GM18520 (cell line): ENCODE data around the gene TEX54.
A peak's percentile ranks its signal among the peaks of the same experiment; 100 is the strongest.
"Not testable (repeated sequence)": the region's sequence is repeated elsewhere in the genome, so short reads cannot be mapped to it uniquely, and the experiment has no call there.

Source experiments
- ATAC-seq: cut with Tn5 transposase; IDR thresholded peaks from one replicate; pipeline ENCODE4 v1.9.1; 2021; ENCODE audit not compliant: unreplicated experiment

Gene TEX54

DNA sequence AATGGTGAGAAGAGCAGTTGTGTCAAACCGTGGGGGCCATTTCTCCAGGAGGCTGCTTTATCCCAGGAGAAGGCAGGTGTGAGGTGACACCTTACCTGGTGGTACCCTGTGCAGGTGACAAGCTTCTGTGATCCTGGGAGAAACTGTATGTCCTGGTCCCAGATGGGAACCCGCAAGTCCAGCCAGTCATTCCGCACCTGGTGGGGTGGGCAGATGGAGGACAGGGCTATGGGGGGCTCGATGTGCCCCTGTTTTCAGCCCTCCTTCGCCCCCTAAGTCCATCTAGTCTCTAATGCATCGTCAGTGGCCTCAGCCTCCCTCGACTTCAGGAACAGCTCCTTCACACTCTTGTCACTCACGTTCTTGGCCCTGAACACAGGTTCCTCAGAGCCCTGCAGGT lies 2.7 kb upstream of the TEX54 start:
- no peak for ATAC-seq

DNA sequence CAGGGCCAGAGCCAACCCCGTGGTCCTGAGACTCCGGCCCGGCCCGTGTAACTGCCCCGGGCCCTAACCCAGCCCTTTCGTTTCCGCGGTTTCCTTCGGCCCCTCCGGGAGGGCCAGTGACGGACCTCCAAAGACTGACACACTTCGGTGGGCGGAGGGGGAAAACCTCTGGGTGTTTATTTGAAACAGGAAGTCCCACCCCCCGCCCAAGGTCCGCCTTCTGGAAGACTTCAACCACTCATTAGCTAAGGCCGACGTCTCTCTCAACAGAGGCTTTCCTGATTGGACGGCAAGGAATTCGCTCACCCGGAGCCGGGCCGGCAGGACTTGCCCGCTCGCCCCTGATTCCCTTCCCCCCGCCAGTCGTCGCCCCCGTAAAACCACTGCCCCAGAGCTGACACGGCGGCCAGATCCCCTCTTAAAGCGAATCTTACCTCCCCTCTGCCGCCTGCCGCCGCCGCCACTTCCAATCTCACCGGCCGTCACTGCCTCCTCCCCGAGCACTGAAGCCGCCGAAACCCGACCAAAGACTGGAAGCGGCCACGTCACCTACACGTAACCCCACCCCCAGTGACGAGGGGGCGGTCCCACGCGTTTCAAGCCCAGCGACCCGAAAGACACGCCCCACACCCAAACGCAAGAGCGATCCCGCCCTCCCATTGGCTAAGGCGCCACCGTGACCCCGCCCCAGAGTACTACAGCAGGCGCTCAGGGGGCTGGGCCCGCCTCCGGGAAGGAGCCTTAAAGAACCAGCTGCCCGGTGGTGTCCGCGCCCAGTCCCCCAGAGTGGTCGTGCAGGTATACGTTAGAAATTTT lies 913 bp downstream of the TEX54 start, which contains the start of gene STX5:
STX5 (minus strand) TSS at position 532 of the 816 bp plus-strand sequence. CDS start 808 bp downstream, outside the sequence.
- ATAC-seq, result peak; percentile 69

DNA sequence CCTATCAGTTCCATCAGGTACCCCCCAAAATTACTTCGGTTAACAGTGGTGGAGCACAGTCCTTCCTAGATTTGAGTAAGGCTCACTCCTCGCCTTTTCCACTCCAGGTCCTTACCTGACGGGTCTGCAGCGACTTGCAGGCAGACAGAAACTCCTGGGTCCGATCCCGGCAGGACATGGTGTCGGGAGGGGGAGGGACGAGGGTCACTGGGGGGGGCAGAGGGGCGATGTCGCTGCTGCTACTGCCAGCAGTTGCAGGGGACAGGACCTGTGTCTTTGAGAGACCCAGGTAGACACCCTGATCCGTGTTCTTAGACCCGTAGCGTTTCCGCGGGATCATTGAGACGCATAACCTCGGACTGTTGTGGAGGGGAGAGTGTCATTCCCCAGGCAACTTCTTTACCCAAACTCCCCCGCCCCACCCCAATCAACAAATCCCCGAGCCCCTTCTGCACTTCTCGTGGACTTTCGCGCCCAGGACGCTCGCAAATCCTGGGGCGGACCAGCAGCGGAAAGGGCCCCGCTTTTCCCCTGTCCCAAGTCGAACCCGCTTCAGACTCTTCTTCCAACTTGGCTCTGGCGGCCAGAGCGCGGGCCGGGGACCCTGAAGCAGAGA lies 1.6 kb downstream of the TEX54 start:
- no peak for ATAC-seq

DNA sequence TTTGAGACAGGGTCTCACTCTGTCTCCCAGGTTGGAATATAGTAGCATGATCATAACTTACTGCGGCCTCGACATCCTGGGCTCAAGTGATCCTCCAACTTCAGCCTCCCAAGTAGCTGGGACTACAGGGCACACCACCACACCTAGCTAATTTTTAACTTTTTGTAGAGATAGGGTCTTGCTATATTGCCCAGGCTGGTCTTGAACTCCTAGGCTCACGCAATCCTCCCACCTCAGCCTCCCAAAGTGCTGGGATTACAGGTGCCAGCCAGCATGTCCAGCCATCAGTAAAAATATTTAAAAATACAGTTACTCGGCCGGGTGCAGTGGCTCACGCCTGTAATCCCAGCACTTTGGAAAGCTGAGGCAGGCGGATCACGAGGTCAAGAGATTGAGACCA lies 4.5 kb downstream of the TEX54 start:
- ATAC-seq, result not testable (repeated sequence)

DNA sequence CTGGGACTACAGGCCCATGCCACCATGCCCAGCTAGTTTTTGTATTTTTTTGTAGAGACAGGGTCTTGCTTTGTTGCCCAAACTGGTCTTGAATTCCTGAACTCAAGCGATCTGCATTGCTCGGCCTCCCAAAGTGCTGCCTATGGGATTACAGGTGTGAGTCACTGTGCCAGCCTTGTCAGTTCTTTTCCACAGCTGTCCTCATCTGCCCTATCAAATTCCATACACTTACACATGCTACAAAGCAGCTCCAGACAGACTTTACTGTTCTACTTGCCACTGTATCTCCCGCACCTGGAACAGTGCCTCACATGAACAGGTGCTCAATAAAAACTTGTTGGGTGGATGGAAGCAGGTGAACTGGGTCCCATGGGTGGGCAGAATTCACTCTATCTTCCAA lies 9.0 kb downstream of the TEX54 start:
- ATAC-seq, result no peak

DNA sequence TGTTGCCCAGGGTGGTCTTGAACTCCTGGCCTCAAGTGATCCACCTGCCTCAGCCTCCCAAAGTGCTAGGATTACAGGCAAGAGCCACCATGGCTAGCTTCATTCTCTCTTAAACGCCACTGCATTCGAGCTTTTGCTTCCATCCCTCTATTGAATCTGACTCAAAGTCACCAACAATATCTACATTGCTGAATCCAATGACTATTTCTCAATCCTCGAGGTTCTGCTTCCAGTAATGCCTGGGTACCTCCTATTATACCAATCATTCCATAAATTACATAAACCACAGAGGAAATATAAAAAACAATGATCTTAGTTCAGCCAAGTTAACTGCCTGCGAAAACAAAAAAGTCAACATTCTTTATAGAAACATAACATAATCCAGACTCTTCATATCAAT lies 15.5 kb downstream of the TEX54 start:
- no peak for ATAC-seq

DNA sequence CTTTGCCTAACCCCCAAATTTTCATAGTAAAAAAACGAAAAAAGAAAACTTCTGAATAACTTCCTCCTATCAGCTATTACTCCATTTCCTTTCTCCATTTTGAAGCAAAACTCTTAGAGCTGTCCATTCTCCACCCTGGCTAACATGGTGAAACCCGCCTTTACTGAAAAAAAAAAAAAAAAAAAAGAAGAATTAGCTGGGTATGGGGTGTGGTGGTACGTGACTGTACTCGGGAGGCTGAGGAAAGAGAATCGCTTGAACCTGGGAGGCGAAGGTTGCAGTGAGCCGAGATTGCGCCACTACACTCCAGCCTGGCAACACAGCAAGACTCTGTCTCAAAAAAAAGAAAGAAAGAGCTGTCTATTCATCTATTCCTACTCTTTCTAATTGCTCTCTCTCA lies 16.1 kb downstream of the TEX54 start:
- ATAC-seq, result no peak

DNA sequence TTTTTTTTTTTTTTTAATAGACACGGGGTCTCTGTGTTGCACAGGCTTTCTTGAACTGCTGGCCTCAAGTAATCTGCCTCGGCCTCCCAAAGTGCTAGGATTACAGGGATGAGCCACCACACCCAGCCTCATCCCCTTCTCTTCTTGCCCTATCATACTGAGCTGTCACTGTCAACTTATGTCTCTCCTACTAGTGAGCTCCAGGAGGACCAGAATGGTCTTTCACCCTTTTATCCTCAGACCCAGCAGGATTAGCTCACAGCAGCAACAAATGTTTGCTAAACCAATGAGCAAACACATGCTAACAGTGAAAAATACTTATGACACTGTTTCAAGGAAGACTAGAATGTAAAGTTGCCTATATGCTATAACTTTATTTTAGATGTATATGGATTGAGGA lies 21.0 kb downstream of the TEX54 start:
- no peak for ATAC-seq

DNA sequence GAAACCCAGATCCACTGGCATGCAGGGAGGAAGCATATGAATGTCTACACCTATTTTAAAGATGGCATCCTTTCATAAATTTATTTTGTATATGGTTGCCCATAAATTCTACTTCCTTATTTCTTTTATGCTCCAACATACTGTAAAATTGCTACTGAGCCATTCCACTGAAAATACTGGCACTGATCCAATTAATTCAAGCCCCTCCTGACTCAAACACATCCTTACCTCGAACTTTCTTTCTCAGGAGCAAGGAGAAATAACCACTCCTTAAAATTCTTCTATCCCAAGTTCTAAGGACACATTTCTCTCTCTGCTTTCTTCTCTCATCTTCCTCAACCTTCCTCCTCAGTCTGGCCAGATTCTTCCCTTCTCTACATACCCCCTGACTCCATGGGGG lies 21.9 kb downstream of the TEX54 start:
- ATAC-seq, result no peak

DNA sequence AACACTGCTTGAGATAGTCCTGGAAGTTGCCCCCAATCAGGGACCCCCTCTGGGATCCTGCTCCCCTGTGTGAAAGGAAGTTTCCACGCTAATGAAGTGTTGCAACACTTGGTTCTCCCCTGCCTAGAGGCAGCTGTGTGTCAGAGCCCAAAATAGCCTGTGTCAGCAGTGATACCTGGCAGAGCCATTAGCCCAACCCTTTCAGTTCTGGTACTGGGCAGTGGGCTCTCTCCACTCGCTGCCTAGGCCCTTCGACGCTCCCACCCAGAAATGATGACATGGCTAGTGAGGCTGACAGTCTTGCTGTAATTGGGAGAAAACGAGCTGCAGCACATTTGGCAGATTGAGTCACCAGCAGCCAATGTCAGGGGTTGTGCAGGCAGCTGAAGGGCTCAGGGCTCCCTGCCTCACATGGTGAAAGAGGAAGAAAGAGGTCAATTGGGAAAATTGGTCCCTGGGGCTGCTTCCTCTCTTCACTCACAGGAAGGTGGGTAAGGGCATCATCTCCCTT lies 26.0 kb downstream of the TEX54 start:
- ATAC-seq, result no peak

DNA sequence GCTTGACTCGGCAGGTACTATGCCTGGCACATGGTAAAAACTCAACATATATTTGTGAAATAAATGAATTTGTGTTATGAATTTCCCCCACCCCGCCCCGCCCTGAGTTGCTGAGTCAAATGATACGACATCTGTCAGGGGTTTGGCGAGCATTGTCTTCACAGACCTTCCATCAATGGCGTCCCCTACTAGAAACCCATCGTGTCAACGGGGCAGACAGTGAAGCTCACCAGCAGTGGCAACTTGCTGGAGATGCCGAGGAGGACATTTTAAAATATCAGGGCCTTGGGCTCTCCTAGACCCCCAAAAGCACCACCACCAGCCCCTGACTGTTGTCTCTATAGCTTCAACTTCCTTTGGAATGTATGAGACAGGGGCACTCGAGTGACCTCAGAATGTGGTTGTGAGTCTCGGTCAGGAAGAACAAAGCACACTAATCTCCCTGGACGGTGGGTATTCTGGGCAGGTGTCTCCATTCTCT lies 26.6 kb downstream of the TEX54 start:
- no peak for ATAC-seq

DNA sequence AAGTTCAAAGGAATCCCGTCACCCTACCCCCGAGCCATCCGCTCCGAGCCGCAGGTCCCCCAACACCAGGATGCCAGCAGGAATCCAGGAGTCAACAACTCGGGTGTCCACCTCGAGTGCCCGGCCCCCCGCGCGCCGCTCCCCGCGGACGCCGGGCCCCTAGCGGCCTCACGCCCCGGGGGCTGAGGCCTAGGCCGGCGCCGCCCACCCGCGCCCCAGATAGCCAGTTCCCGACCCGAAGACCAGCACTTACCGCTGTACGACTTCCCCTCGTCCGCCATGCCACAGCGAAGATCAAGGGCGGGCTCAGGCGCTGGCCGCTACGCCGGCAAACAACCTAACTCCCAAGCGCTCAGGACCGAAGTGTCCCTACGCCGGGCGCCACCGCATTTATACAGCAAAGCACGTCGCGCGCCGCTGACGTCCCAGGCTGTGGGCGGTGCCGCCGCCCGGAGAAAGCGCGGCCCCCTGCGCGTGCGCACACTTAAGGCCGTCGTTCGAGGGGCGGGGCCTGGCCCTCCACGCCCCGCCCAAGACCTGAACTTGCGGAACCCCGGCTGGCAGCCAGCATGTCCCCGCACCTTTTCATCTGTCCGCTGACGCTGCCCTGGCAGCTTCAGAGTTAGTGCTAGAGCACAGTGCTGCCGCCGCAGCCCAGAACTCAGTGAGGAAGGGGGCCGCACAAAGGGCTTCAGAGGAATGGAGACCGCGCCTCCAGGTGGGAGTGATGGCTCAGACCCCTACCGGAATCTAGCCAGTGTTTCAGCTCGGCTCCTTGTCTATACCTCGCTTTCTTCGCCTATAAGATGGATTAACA lies 27.4 kb downstream of the TEX54 start, which contains the start of gene NXF1:
NXF1 (minus strand) TSS at position 365 of the 817 bp plus-strand sequence; CDS start at position 281, 84 bp downstream.
- peak; percentile 80 for ATAC-seq

DNA sequence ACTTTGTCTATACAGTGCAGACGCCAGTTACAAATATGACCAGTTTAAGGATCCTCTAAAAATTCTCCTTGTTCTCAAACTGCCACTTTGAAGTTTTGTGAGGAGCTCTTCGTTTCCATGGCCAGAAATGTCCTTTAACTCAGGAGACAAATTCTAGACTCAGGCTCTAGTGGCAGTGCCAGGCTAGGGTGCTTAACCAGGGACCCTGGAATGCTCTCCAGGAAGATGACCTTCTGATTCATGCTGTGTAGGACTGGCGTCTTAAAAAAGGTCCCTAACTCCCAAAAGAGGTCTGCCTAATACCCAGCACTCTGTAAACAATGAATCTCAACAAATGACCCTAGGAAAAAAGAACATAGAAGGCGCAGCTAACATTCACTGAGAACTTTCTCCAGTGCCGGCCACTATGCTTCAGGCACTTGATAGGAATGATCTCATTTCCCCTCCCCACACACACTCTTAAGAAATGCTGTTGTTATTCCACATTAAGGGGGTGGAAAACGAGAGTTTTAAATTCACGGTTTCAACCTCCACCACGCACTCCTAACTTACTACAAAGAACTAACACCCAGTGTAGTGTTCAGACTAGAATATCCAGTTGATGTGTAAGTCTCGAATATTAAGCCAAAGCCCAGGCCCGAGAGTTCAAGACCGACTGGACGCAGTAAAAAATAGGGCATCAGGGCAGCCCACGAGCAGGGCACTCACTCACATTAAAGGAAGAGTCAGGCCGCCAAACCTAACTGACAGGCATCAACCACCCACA lies 28.1 kb downstream of the TEX54 start:
- ATAC-seq, result no peak

DNA sequence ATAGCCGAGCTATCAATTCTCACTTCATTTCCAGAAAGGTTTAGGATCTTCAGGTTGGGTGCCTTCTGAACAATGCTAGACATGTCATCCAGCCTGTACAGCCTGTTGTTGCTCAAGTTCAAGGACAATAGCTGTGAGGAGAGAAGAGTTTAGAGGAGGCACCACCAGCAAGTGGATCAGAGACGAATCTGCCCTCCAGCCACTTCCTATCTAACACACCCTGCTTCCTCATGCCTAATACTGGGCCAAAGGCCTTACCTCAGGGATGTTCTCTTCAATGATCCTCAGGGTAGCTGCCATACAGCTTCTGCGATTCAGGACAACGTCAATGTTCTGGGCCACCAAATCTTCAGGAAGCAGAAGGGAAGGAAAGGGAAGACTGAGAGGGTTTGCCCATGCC lies 31.6 kb downstream of the TEX54 start:
- no peak for ATAC-seq

DNA sequence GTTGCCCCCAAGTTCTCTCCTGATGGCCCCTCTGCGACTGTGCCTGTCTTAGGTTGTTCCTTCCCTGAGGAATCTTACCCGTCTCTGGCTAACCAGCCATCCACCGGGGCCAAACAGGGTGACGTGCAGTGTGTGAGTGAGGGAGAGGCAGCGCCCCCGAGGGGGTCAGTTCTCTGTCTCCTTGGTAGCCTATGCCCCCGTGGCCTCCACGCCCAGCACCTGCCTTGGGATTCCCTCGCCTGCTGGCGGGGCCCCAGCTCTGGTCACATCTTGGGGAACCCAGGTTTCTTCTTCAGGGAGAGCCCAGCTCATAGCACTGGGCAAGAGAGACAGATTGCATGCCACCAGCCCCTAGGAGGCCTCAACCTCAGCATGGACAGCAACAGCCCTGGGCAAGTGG lies 33.2 kb downstream of the TEX54 start:
- no peak for ATAC-seq

DNA sequence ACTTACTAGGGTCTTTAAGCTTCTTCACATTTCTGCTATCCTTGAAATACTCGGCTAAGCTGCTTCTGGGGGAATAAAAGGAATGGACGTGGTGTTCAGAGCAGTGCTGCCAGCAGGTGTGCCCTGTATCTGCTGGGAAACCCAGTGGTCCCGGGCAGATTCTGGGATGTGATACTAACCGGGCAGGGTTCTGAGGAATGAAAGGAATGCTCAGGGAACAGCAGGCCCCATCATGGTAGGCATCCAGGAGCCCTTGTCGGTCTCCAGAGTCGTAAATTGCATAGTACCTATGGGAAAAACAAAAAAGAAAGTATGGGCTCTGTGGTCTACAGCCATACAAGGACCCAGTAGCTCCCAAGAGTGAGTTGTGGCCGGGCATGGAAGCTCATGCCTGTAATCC lies 36.4 kb downstream of the TEX54 start:
- ATAC-seq, result no peak

DNA sequence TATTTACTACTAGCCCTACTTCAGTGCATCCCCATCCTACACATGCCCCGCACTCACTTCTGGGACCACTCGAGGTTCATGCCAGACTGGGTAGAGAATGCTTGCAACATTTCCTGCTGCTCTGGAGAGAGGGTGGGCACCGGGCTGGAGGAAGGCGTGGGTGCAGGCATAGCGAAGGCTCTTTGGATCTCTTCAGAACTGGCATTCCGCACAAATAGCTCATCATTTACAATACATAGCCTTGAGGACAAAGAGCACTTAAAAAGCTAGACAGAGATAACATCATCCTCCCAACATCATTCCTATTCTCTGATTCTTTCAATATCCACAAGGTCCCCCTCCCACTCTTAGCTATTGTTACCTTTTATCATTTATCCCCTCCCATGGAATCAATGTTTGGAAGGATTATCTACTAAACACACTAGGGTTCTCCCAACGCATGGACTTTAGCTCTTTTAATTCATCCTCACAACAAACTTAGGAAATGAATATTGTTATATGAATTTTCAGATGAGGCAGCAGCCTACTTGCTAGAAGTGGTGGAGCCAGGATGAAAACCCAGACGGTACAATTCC lies 38.4 kb downstream of the TEX54 start:
- ATAC-seq, result no peak

DNA sequence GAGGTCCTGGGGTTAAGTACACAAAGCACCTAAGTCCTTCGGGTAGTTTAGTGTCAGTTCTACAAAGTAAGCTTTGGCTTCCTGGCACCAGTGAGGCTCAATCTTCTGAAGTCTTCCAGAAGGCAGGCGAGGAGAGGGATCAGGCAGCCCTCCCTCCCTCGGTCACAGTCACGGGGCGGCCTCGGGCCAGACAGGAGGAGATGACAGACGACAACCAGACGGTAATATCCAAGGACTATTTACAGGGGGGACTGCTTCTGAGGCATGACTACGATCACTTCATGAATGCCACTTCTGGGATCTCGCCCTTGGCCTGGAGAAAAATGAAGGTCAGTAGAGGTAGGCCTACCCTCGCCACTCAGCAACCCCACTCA lies 40.5 kb downstream of the TEX54 start:
- no peak for ATAC-seq

DNA sequence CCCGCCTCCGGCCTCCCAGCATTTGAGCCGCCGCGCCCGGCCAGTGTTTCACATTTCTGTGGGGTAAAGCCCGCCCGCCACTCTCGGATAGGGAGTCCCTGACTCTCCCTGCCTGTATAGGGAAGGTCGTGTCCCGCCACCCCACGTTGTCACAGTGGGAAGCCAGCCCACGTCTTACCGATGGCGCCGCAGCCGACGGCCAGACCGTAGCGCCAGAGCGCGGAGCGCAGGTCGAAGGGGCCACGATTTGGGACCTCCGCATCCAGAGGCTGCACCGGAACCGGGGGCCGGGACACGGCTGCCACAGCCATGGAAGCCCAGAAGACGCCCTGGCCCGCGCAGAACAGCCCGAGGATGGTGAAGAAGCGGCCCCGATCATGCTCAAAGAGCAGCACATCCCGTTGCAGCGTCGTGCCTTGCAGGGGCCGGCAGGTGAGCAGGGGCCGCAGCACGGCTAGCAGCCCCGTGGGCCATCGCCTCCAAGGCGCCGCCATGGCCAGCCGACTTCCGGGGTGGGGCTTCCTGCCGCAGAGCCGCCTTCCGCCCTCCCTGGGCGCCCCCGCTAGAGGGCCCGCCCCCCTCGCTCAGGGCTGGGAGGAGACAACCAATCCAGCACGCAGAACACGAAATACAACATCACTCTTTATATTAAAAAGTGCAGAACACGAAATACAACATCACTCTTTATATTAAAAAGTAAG lies 41.0 kb downstream of the TEX54 start, which contains the start of gene TMEM223:
TMEM223 (minus strand) TSS at position 506 of the 701 bp plus-strand sequence; CDS start at position 494, 12 bp downstream.
- peak; percentile 55 for ATAC-seq
